ENCODE measurements around the gene CHST13.

Gene CHST13

DNA sequence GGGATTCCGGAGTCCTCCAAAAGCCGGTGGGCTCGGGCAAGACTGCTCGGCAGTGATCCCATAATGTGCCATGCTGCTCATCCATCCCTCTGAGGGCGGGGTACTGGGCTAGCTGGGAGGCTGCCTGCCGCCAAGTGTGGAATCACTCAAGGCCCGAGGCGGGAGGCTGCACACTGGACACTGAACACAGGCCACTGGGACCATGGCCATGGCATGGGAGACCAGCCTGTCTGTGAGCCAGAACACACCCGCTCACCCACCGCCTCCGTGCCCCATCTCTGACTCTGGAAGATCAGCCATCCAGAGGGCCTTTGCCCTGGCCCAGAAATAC is 33.4 kb downstream of the CHST13 start:
- TF ChIP-seq, protein P1, sequence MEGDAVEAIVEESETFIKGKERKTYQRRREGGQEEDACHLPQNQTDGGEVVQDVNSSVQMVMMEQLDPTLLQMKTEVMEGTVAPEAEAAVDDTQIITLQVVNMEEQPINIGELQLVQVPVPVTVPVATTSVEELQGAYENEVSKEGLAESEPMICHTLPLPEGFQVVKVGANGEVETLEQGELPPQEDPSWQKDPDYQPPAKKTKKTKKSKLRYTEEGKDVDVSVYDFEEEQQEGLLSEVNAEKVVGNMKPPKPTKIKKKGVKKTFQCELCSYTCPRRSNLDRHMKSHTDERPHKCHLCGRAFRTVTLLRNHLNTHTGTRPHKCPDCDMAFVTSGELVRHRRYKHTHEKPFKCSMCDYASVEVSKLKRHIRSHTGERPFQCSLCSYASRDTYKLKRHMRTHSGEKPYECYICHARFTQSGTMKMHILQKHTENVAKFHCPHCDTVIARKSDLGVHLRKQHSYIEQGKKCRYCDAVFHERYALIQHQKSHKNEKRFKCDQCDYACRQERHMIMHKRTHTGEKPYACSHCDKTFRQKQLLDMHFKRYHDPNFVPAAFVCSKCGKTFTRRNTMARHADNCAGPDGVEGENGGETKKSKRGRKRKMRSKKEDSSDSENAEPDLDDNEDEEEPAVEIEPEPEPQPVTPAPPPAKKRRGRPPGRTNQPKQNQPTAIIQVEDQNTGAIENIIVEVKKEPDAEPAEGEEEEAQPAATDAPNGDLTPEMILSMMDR (IDR thresholded peaks at IDR 0.05): no peak

DNA sequence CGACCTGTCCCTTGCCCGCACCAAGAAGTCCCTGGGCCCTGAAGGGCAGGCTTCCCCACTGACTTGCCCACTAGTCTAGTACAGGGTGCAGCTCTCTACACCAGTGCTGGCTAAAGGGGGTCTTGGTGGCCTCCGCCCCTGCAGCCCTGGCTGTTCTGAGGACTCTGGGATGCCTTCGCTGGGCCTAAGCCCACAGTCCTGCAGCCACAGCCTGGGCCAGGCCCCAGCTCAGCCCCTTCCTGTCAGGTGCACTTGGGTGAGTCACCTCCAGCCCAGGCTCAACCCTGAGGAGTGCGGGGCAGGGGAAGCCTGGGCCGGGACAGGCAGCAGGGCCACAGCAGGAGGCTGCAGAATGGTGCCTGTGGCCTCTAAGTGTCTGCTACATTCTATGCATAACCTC is 33.8 kb downstream of the CHST13 start:
- TF ChIP-seq, protein P1 (IDR thresholded peaks at IDR 0.05): no peak

DNA sequence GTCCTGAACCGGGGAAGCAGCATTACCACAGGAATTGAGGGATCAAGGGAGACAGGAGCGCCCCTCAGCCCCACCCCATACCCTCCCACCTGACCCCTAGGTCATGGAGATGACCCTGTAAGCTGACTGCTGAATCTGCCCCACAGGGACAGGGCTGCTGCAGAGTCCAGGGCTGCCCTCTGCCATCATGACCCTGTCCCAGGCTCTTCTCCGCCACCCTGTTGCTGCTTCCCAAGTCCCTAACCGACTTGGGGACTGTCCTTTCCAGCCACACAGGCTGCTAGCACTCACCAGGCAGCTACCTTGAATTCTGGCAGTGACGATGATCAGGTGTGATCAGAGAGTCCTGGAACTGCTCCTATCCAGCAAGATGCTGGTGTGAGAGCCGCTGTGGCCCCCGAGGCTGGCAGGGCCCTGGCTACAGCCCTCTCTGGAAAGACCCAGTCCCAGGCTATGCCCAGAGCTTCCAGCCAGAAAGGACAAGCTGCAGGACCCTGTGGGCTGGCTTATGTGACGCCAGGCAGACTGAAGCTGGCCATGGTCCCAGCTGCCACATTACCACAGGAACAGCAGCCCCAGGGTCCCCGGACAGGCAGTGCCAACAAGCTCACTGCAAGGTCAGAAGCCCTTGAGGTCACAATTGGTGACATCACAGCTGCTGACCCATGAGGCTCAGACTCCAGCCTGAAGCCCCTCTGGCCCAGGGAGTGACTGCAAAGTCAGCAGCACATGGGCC is 34.5 kb downstream of the CHST13 start, which contains the start of gene C3orf22:
Gene C3orf22, minus strand, starts transcription at position 597 of the 736 bp plus-strand sequence. CDS start 5,542 bp downstream, outside the sequence.
- TF ChIP-seq, protein P1 (IDR thresholded peaks at IDR 0.05): no peak

DNA sequence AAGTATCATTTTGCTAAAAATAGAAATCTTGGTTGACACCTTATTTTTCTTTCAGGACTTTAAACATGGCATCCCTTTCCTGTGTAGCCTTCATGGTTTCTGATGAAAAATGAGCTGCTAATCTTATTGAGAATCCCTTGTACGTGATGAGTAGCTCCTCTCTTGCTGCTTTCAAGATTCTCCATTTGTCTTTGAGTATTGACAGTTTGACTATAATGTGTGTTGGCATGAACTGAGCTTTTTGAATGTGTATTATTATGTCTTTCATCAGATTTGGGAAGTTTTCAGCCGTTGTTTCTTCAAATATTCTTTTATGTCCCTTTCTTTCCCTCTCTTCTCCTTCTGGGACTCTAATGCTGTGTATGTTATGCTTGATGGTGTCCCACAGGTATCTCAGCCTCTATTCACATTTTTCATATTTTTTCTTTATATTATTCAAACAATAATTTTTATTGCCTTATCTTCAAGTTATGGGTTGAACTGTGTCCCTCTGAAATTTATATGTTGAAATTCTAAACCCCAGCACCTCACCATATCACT is 38.9 kb downstream of the CHST13 start:
- TF ChIP-seq, protein P1 (IDR thresholded peaks at IDR 0.05): no peak

DNA sequence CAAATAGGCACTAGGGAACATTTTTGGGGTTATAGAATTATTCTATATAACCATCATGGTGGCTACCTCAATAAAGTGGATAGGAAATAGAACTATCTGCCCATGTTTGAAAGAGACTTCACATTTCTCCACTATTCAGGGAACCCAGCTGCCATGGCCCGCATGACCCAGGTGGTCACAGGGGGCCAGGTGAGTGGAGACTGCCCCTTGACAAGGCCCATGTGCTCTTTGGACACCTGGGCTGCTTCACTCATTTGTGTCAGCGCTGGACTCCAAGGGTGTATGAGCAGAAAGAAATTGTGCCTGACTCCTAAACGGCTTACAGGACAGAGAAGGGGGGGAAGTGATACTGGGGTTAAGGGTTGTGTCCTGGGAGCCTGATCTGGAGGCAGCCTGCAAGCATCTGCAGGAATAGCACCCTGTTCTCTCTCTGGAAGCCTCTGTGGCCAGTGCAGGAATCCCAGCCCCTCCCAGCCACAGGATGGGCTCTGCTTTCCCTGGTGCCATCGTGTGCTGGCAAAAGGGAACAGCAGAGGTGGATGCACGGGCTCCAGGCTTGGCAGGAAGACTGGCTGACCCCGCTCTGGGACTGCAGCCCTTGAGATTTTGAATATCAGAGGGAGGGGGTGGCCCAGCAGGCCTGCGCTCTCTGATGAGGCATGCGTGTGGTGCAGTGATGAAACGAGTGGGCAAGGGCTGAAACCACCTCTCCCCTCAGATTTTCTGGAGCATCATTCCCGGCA is 43.9 kb downstream of the CHST13 start:
- TF ChIP-seq, protein P1 (IDR thresholded peaks at IDR 0.05): no peak

DNA sequence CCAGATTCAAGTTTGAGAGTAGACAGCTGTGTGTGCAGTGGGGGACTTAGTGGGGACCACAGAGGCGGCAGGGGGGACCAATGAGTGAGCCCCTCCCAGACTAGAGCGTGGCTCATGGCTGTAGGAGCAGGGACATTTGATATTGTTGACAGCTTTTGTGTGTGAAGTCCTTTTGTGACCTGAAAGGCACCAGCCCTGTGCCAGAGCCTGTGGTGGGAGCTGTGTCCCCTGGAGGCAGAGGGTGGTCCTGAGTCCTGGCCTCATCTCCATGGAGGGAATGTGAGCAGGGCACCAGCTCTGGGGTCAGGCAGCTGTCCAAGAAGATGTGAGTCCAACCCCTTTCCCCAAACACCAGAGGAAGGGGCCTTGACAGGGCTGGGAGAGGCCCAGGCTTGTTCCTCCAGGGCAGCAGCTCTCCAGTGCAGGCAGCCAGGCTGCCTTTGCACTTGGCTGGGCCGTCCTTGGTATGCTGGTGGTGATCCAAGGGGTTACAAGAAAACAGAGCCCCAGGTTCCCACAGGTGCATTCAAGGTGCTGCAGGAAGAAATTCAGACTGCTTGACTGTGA is 44.9 kb downstream of the CHST13 start:
- TF ChIP-seq, protein P1 (IDR thresholded peaks at IDR 0.05): no peak

DNA sequence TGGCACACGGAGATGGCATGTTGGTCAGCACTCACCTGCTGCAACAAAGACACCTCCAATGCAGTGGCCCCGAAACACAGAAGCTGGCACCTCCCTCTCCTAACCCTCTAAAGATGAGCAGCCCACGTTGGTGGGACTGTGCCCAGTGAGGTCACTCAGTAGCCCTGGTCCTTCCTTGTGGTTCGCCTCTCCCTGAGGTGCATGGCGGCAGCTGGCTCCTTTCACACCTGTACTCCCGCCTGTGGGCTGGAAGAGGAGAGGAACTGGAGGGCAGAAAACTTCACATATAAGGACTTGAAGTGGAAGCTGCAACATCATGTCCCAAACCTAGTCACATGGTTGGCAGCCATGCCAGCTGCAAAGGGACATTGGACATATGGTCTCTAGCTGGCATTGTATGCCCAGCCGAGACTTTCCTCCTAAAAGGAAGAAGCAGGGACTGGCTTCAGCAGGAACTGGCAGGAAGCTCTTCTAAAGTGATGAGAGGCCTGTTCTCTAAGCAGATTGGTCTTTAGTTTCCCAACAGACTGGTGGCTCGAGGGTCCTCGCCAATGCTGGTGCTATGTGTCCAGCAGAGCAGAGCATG is 45.5 kb downstream of the CHST13 start:
- TF ChIP-seq, protein P1 (IDR thresholded peaks at IDR 0.05): no peak

Measured in LNCAP (cell line).